22Rv1 (cell line): Measurements from ENCODE around the gene DMWD.

Experiments used
- H3K27ac ChIP-seq: fragments of 450-650 bp; 2 replicates; pipeline ENCODE4 v1.5.1; 2017
- ZFX ChIP-seq: fragments of 450-650 bp; IDR thresholded peaks from 2 replicates; pipeline ENCODE4 v1.6.1; 2017; ENCODE audit warnings: antibody characterized with exemption, borderline replicate concordance
- TF ChIP-seq, protein P1 (sequence below): fragments of 450-650 bp; IDR thresholded peaks from 2 replicates; pipeline ENCODE4 v1.5.1; 2017; ENCODE audit warnings: mild to moderate bottlenecking

The DMWD gene

GRCh38 chr19:45826934-45827333 lies 34.3 kb upstream of the DMWD start:
- no peak for TF ChIP-seq ZFX
- TF ChIP-seq, protein P1, sequence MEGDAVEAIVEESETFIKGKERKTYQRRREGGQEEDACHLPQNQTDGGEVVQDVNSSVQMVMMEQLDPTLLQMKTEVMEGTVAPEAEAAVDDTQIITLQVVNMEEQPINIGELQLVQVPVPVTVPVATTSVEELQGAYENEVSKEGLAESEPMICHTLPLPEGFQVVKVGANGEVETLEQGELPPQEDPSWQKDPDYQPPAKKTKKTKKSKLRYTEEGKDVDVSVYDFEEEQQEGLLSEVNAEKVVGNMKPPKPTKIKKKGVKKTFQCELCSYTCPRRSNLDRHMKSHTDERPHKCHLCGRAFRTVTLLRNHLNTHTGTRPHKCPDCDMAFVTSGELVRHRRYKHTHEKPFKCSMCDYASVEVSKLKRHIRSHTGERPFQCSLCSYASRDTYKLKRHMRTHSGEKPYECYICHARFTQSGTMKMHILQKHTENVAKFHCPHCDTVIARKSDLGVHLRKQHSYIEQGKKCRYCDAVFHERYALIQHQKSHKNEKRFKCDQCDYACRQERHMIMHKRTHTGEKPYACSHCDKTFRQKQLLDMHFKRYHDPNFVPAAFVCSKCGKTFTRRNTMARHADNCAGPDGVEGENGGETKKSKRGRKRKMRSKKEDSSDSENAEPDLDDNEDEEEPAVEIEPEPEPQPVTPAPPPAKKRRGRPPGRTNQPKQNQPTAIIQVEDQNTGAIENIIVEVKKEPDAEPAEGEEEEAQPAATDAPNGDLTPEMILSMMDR = no peak
- H3K27ac ChIP-seq = no peak overlapping the region

- no peak overlapping the region for H3K27ac ChIP-seq
- TF ChIP-seq, protein P1 = no peak
- no peak for TF ChIP-seq ZFX
These were observed 33.6 kb upstream of the DMWD start for GRCh38 chr19:45825917-45826893.

DNA sequence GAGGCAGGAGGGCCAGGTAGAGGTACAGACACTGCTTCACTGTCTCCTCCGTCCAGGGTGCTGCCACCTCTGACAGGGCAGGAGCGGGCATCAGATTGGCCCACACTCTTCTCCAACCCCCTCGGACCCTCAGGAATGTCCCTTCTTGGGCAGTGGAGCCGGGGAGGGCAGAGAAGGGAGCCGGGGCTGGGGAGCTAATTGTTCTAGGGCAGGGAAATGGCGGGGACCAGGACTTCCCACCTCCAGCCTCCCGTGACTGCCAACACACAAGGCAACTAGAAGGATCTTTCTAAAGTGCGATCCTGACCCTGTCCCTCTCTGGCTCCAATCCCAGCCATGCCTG lies 32.6 kb upstream of the DMWD start:
- no peak overlapping the region for H3K27ac ChIP-seq
- TF ChIP-seq, protein P1 = no peak
- TF ChIP-seq ZFX = no peak

- H3K27ac ChIP-seq = peak overlapping the region; percentile 18; the same call in 1 of the 2 replicates
- TF ChIP-seq, protein P1 = no peak
- TF ChIP-seq ZFX = no peak
These were observed 32.1 kb upstream of the DMWD start for GRCh38 chr19:45824531-45825262.

DNA sequence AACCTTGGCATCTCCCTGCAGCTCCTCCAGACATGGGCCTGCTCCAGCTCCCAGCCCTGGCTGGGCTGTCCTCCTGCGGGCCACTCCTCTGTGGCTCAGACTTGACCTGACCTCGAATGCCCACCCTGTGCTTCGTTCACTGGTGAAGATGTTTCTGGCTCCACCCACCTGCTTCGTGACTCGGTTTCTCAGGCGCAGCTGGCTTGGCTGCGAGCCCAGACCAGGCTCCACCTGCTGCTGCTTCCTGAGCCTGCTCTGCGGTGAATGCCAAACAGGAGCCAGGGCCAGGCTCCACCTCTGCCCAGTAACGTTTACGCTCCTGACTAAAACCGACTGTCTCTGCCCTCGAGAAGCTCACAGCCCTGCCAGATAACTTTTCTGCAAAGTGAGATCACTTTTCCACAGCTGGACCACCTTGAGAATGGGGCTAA lies 31.4 kb upstream of the DMWD start:
- peak overlapping the region; percentile 18; the same call in 1 of the 2 replicates for H3K27ac ChIP-seq
- TF ChIP-seq ZFX = no peak
- TF ChIP-seq, protein P1 = no peak

- TF ChIP-seq, protein P1 = no peak
- no peak for TF ChIP-seq ZFX
These were observed 30.5 kb upstream of the DMWD start for GRCh38 chr19:45823182-45823581.

More at GRCh38 chr19:45823182-45823581, 30.5 kb upstream of the DMWD start:
- 0 out of 2 replicates have a peak overlapping the region, but pooled peaks have one; percentile 18 for H3K27ac ChIP-seq
